ENCODE measurements around the gene DIPK1A.

DIPK1A gene

DNA sequence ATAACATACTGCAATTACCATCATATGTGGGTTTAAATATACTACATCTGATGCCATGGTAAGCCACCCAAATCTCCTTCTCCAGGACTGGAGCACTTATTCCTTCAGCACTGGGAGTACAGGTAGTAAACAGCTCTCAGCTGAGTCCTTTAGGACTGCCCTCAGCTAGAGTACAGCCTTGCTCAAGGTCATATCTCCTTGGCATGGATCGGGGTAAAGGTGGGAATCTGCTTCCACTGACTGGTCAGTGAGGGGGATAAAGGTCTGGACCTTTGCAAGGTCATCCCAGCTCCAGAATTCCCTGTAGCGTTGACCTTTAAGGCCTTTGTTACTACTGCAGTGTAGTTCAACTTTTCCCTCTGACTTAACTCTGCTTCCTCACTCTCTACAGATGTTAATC, 90.7 kb downstream of the DIPK1A start:
- no peak for DNase-seq

DNA sequence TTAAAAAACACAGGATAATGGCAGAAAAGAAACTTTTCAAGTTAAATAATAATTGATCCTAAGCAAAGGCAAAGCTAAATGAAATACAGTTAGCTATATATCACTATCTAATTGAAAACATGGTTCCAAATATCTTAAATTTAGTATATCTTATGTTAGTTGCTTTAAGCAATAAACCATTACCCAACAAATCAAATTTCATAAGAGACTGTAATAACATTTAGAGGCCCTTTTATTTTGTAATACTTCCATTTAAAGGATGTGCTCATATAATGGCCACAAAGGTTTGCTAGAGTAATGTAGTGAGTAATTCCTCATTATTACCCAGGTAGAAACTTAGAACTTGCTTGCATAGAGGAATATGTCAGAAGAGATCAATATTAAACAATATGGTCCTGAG, 97.1 kb downstream of the DIPK1A start:
- DNase-seq: no peak

DNA sequence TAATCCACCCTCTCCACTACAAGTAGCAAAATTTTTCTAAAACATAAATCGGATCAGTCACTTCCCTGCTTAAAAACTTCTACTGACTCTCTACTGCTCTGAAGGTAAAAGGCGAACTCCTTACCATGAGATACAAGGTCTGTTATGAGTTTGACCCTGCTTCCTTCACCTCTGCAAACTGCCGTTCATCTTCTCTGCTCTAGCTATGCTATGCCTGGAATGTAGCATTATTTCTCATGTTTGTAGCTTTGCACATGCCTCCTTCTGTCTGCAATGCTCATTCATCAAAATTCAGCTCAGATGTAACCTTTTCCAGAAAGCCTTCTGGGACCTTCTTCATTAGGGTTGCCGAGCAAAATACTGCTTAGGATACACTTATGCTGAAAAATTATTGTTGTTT, 98.7 kb downstream of the DIPK1A start:
- peak; percentile 39 for DNase-seq

DNA sequence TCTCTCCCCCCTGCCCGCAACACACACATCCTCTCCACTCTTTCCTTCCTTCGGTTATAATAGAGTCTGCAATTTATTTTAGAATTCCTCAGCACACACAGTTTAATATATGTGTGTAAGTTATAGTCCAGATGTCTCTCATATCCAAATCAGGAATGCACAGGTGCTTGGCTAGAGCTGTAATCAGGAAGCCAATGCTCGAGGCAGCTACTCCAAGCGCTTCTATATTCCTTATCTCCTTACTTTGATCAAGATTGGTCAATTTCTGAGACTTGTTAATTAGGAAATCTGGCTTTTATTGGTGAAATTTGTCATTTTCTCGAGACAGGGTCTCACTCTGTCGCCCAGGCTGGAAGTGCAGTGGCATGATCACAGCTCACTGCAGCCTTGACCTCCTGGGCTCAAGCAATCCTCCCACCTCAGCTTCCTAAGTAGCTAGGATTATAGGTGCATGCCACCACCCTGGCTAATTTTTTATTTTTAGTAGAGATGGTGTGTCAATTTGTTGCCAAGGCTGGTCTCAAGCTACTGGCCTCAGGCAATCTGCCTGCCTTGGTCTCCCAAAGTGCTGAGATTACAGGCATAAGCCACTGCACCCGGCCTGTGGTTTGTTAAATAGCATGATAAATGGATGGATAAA, 101.7 kb downstream of the DIPK1A start:
- no peak for DNase-seq

DNA sequence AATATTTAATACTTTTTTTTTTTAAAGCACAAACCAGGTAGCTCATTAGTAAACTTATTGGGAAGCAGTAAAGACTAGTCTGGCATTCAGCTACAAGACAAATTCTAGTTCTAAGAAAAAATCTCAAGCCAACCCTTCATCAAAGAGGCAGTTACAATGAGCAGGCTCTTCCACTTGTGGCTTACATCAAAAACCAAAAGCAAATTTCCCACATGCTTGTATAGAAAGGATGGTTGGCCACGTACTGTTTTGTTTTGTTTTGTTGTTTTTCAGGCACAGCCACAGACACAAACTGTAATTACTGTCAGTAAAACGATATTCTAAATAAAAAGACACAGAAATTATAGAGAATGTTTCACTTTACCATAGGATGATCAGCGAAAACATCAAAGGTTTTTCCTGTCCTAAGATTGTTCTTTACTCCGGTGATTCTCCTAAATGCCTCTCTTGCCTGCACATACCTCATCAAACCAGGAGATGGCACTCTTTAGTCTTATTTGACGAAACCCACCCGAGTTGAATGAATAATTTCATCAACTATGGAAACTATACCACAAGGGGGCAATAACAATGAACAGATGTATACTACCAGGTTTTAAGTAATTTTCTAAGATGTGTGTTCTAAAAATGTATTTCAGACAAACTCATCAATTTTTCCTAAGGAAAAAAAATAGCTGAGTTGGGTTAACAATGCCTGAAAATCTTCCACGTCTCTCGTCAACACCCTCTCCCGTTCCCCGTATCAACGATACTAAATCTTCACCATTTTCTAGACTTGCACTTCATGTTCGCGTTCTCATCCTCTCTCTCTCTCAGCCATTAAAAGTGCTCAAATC, 102.5 kb downstream of the DIPK1A start:
- DNase-seq: peak; percentile 83

DNA sequence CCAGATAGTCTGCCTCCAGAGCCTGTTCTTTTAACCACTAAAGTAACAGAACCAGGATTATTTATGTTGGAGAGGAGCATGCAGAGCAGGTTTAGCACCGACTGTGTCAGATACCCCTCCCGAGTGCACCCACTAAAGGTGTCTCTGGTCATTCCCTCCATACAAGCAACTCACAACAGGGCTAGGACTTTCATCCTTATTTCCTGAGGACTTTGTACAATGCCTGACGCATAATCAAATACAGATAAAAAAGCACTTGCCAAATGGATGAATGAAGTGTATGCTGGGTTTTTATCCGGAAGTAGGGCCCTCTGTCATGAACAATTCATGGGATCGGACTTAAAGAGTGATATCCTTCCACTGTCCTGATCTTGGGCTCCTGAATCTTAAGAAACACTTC, 103.4 kb downstream of the DIPK1A start:
- no peak for DNase-seq

DNA sequence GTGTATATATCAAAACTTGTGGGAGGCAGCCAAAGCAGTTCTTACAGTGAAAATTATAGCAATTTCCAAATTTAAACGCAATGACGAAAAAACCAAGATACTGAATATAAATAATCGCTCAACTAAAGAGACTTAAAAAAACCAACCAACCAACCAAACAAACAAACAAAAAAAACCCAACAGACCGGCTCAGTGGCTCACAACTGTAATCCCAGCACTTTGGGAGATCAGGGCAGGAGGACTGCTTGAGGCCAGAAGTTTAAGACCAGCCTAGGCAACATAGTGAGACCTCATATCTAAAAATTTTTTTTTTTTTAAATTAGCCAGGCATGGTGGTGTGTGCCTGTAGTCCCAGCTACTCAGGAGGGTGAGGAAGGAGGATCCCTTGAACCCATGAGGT, 106.0 kb downstream of the DIPK1A start:
- DNase-seq: no peak

DNA sequence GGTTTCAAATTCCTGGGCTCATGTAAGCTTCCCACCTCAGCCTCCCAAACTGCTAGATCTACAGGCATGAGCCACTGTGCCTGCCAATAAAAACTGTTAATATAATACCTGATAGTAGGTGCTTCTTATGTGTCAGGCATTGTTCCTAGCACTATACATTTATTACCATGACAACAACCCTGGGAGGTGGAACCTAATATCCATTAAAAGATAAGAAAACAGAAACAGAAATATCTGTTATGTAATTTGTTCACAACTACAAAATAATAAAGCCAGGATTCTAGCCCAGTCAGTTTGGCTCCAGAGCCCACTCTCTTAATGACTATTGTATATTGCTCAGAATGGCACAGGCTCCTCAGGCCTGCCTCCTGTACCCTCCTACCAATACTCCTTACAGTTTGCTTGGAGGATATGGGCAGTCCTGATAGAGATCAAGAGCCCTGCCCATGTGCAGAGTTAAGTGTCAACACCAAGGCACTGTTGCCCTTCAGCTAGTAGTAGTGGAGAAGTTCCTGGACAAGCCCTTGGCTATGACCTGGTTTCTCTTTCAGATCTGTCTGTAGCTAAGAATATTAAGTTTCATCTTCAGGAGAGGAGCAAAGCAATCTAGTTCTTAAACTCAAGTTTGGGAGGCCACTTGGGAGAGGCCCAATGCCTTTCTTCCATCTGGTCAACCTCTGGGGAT, 107.0 kb downstream of the DIPK1A start:
- no peak for DNase-seq

DNA sequence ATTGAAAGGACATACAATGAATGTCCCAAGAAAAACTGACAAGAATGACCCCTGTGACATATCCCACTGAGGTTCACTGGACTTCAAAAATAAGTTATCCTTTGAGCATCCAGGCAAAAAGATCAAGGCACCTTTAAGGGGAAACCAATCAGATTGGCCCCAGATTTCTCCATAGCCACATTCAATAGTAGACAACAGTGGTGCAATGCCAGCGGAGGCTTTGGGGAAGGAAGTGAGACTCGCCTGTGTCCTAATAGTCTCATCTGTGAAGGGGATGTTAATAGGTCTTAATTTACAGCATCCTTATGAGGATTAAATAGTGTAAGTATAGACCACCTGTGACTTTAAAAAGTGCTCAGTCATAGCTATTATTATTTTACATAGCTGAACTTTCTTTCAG, 108.0 kb downstream of the DIPK1A start:
- DNase-seq: no peak

DNA sequence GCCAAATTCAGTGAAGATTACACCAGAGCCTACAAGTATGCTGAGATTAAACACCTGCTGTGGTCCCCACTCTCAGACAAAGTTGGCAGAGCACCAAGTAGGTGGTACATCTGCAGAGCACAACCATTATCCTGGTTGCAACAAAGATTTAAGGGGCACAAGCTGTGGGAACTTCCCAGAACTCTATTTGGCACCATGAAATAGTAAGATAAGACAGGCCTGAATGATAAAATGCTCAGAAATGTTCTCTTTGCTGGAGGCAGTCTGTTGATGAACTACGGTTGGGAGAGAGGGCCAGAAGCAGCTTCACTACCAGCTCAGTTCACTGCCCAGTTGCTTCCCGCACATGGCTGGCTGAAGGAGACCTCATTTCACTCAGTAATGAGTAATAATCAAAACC, 109.5 kb downstream of the DIPK1A start:
- no peak for DNase-seq

DNA sequence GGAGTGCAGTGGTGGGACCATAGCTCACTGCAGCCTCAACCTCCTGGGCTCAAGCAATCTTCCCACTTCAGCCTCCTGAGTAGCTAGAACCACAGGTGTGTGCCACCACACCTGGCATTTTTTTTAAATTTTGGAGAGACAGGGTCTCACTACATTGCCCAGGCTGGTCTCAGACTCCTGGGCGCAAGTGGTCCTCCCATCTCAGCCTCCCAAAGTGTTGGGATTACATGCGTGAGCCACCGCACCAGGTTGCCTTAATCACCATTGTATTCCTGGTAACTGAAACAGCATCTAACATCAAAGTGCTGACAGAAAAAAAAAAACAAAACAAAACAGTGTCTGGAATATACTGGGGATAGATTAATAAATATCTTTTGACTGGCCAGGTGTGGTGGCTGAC, 111.2 kb downstream of the DIPK1A start:
- DNase-seq: no peak

DNA sequence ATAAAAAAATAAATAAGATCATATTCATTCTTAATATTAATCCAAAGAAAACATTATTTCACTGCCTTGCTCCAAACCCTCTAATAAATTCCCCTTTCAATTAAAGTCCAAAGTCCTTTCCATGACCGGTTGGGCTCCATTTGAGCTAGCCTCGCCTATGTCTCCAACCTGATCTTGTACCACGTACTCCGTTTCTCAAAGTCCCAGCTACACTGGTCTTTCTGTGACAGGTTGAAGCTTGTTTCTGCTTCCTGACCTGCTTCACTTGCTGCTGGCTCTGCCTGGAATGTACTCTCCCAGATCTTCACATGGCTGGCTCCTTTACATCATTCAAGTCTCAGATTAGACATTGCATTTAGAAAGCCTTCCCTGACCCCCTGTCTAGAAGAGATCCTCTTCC, 113.1 kb downstream of the DIPK1A start:
- no peak for DNase-seq

DNA sequence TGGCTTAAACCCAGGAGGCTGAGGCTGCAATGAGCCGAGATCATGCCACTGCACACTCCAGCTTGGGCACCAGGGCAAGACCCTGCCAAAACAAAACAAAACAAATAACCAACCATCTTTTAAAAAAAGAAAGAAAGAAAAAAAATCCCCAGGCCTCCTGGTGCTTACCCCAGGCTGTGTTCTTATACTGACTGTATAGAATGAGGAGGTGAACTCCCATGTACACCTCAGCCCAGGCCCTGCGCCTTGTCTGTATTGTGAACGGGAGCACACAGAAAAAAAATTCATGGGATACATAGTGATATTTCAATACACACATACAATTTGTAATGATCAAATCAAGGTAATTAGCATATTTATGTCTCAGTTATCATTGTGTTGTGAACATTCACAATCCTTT, 115.4 kb downstream of the DIPK1A start:
- no peak for DNase-seq

DNA sequence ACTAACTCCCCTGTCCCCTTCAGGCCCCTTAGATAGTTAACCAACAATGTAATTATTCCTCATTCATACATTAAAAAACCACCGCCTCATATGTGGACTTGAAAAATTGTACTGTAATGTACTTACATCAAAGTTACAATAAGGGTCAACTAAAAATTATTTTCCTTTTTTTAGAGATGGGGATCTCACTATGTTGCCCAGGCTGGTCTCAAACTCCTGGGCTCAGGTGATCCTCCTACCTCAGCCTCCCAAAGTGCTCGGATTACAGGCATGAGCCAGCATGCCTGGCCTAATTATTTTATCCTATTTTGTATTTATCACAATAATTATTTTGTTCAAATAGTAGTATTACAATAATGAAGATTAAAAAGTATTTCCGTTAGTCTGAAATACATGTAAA, 116.8 kb downstream of the DIPK1A start:
- no peak for DNase-seq

DNA sequence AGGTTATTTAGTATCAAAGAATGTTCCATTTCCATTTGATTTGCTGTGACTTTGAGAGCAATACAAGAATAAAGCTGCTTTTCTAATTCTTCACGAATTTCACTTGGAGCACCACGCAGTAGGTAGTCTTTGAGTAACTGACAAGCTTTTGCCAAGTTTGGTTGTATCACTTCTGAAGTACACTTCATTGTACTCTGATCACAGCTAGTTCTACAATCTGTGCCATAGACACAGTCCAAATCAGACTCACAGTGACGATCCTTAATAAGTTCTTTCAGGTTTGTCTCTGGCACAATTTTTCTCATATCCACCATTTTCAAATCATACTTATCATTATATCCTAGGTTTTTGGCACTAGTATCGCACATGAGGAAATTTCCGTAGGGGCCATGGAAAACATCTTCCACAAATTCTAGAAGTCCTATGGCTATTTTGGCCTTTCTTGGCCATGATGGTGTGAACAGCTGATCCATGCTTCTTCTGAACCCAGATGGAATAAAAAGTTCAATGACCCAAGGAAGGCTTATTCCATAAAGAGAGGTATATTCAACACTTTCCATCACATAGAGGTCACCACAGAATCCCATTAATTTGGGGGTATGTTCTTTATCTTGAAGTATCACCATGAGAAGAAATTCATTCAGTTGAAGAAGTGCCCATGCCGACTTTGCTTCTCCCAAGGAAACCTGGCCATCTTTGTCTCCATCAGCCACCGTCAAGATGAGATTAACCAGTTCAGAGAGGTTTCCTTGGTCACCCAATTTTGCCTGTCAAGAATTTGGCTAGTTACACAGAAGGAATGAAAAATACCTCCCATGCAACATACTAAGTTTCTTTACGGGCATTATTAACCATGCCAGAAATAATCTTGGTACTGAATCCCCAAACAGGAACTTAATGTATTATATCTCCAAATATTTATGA, 117.6 kb downstream of the DIPK1A start:
- no peak for DNase-seq

DNA sequence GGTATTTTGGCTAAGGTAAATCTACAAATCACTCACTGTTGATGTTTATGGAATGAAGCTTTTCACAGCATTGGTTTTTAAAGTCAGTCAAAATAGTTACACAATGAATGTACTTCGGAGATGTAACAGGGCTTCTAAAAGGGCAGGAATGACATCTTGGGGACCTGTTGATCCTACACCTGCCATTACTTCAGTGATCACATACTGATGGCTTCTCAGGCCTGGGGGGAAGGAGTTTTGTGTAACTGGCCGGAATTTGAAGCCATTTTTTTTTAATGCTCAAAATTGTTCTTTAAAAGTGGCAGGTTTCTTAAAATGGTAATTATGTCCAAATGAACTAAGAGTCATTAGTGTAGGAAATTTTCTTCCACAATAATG, 118.2 kb downstream of the DIPK1A start:
- DNase-seq: no peak

DNA sequence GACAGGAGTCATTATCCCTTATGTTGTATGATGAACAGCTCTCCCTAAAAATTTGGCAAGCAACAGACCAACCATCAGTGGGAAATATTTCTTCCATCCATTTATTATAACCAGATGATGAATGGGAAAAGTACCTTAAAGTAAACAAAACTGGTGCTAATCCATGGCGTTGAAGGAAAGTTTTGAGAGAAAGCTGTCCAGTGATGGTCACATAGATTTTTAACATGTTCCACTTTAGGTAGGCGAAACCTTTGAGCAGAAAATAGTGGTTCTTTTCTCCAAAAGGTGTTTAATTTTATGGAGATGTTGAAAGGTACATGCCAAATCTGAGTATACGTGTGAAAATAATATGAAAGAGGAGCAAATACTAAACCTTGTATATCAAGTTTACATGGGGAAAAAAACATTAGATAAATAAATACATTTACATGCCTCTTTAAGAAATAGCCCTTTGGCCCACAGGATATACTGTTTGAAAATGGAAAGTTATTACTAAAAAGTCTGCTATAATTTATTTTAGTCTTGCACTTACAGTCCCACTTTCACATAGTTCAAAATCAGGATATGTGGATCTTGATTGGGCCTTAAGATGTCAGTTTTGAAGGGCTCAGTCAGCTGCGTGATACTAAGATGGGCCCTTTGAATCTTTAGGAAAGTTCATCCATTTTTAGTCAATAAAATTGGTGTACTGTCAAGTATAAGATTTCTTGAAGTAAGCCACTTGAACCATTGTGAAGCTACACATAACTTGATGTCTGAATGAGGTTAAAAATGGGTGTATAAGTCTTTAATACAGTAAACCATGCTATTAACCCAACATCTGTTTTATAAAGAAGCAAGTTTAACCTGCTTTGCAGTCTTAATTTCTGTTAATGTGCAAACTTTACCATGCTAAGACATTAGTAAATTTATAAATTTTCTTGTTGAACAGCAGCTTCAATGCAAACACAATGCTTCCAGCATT, 118.9 kb downstream of the DIPK1A start:
- no peak for DNase-seq

DNA sequence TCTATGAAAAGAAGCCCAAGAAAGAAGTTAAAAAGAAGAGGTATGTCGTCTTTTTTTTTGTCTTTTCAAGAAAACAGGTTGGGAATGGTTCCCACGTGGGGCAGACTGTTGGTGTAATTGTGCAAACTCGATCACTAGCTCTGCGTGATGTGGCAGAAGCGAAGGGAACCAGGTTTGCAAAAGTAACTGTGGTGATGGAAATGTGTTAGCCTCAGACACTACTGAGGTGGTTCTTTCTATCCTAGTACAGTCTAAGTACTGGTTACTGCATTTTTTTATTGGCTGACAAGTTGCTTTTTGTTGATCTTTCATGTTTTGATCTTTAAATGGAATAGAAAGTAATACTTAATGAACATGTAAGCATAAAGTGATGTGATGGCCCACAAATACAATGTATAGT, 120.7 kb downstream of the DIPK1A start:
- DNase-seq: no peak

DNA sequence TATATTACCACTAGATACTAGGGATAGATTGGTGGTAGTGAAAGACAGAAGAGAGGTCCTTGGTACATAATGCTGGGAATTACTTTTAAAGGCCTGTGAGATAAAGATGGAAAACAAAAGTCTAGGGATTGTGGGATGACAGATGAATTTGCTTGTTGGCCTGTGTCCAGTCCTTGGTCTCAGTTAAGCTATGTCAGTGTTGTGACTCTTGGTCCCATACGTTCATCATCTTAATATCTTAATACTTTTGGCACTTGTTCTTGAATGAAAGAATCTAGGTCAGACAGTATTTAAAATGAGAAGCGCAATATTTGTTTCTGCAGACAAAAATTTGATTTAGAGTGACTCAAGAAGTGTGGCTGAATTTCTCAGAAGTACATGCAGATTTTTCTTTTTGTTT, 121.8 kb downstream of the DIPK1A start:
- DNase-seq: no peak

DNA sequence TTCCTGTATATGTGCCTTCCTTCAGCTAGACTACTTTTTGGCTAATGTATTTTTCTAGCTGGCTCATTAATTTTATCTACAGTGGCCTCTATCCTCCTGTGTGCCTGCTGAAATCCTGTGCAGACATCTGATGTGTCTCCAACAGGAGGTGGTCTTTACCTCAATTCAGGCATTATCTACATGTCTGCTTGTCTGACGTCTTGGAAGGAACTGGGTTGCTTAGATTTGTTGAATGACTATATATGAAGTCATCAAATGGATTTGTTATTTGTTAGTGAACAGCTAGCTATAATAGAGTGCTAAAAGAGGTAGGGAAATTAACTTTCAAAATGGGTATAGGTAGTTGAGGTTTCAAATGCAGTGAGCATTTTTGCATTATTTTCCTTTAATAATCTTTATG, 122.7 kb downstream of the DIPK1A start:
- no peak for DNase-seq

DNA sequence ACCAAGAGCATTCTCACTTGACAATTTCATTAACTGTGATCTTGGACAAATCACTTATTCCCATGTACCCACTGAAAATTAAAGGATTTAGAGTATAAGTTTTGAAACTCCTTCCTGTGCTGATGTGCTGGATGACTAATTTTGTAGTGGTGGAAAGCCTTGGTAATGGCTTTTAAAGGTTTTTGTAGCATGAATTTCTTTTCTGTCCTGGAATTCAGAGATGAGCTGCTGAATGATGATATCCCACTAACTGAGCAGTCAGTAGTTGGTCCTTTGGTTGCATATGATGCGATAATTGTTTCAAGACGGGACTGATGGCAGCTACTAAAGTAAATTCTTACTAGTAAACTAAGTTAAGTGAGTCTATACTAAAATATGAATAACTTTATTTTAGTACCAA, 124.2 kb downstream of the DIPK1A start:
- no peak for DNase-seq

DNA sequence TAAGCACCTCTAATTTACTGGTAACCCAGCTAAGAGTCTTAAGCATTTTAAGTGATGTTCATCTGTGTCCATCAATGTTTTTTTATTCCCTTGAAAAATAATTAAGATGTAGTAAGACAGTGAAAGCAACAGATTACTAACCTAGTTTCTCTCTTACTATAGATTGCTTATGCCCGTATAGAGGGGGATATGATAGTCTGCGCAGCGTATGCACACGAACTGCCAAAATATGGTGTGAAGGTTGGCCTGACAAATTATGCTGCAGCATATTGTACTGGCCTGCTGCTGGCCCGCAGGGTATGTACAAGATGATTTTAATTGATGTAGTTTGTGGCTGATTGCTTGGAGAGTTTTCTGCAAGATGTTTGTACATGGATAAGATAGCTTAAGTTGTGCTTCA, 126.6 kb downstream of the DIPK1A start:
- DNase-seq: no peak
